GM12872 (cell line): Measurements from ENCODE around the gene UBE2V1.

Source experiments
- TF ChIP-seq, protein P1 (sequence below): IDR thresholded peaks from 3 replicates; pipeline ENCODE4 v1.5.1; 2011; ENCODE audit warnings: low read depth, mild to moderate bottlenecking, low read length, moderate library complexity; ENCODE audit not compliant: insufficient read depth

Gene UBE2V1

DNA sequence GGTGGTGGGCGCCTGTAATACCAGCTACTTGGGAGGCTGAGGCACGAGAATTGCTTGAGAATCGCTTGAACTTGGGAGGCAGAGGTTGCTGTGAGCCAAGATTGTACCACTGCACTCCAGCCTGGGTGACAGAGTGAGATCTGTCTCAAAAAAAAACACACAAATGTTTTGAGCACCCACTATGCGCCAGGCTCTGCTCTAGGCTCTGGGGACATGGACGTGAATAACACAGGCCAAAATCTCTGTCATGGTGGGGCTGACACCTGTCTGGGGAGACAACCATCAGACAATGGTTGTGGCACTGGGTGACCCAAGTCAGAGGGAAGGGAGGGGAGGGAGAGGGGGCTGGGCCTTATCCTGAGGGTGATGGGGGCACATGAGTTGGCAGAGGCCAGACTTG is 62.7 kb downstream of the UBE2V1 start:
- TF ChIP-seq, protein P1, sequence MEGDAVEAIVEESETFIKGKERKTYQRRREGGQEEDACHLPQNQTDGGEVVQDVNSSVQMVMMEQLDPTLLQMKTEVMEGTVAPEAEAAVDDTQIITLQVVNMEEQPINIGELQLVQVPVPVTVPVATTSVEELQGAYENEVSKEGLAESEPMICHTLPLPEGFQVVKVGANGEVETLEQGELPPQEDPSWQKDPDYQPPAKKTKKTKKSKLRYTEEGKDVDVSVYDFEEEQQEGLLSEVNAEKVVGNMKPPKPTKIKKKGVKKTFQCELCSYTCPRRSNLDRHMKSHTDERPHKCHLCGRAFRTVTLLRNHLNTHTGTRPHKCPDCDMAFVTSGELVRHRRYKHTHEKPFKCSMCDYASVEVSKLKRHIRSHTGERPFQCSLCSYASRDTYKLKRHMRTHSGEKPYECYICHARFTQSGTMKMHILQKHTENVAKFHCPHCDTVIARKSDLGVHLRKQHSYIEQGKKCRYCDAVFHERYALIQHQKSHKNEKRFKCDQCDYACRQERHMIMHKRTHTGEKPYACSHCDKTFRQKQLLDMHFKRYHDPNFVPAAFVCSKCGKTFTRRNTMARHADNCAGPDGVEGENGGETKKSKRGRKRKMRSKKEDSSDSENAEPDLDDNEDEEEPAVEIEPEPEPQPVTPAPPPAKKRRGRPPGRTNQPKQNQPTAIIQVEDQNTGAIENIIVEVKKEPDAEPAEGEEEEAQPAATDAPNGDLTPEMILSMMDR: no peak

DNA sequence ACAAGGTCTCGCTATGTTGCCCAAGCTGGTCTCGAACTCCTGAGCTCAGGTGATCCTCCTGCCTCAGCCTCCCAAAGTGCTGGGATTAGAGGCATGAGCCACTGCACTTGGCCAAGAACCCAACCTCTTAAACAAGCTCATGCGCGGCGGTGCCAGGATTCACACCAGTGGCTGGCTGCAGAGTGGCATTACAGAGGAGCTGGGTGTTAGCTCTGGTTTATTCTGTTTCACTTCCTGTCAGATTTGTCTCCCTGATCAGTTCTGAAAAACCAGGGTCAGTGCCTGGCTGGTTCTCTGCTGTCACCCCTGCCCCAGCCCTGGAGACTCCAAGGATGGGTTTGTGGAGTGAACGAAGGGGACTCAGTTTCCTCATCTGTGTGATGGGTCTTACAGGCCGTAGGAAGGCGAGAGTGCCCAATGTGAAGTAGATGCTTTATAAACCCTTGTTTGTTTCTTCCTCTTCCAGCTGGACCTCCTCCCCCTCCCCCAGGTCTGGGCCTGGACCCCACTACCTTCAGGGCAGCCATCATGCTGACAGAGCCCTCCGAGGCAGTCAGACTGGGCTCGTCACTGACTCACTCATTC is 63.4 kb downstream of the UBE2V1 start:
- TF ChIP-seq, protein P1: no peak

DNA sequence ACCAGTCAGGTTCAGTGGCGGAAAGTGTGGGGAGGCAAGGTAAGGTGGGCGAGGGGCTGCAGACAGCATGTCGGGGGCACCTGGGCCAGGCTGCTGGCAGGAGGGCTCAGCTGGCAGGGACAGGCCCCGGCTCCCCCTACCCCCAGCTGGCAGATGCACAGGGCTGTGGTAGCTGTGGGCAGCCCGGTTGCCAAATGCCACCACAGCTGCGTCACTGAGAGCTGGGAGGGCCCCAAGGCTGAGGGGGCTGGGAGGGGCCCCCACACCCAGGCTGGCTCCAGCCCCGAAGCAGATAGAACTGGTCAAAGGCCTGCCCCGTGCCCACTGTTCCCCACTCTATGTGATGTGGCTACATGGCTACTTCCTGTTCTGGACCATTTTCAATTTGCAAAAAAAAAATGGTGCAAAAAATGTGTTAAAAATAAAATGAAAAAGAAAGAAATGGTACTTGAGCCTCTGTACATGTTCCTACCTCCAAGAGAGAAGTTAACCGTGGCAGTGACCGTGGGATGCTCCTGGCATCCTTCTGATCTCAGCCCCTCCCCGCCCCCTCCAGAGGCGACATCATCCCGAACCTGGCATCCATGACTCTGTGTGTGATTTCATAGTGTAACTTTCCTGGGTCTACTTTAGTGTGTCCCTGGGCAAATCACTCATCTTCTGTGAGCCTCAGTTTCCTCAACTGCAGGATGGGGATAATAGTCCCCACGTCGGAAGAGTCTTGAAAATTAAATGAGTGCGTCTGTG is 64.4 kb downstream of the UBE2V1 start:
- TF ChIP-seq, protein P1: no peak

DNA sequence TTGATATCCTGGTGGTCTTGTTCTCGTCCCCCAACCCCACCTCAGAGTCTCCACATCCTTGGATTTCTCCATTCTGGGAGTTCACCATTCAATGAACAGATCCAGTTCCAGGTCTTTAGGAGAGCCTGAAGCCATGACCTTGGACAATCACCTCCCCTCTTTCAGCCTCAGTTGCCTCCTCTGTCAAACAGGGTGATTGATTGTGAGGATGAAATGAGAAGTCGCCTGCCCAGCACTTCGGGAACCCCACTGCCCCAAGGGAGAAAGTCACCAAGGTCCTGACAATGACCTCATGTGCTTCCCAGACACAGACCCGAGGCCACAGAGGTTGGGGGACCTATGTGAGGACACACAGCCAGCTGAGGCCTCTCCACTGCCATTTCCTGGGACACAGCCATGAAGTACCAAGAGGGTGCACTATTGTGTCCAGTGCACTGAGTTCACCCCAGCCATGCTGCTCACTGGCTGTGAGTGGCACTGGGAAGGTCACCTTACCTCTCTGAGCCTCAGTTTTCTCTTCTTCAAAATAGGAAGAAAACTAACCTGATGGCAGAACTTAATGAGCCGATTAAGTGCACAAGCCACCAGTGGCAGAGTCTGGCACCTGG is 68.5 kb downstream of the UBE2V1 start:
- TF ChIP-seq, protein P1: no peak

DNA sequence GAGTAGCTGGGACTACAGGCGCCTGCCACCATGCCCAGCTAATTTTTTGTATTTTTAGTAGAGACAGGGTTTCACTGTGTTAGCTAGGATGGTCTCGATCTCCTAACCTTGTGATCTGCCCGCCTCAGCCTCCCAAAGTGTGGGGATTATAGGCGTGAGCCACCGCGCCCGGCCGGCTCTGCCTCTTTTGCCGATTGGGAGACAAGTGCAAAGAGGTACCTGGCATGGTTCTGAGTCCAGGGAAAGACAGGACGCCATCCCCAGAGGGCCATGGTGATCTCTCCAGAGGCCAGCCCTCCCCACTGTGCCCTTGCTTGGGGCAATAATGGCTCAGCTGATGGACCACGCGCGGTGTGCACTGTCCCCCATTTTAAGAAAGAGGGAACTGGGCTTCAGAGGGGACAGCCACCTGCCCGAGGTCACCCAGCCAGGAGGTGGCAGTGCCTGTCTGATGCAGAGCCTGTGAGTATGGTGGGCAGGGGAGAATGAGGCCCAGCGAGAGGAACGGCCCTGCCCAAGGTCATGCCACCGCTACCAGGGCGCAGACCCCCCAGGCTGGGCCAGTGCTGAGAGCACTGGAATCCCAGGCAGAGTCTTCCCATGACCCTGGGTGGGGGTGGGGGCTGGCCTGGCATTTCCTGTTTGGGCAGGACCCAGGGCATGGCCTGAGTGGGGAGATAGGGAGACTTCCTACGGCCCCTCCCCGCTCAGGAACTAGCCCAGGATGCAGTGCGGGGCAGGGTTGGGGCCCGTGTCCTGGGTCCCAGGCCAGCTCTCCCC is 69.2 kb downstream of the UBE2V1 start:
- TF ChIP-seq, protein P1: no peak

DNA sequence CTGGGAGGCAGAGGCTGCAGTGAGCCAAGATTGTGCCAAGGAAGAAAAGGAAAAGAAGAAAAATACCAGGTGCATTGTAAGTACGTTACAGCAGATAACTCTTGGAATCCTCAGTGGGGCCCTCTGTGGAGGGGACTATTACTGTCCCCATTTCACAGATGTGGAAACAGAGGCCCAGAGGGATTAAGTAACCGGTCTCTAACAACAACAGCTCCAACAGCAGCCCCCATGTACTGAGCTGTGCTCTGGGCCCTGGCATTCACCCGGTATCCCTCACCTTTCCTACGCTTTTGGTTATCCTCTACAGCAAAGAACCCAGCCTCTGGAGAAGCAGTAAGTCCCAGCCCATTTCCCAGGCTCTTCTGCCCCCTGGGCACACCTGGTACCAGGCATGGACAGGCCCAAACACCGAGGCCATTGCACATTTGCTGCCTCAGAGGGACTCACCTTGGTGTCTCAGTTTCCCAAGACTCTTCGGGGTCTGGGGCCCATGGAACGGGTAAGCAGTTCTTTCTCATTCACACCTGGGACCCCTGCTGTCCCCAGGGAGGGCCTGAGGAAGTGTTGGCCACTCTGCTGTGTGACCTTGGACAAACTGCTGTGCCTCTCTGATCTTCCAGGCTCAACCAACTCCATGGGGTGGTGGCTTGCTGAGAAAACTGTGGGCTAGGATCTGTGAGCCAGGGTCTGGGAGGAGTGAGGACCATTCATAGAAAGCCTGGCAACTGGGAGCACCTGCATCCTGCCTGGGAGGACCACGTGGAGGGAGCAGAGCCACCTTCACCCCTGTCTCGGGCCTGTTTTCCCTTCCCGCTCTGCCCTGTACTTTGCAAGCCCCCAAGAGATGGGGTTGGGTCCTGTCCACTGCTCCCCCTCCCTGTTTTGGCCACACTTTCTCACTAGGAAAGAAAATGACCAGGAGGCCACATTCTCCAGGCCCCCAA is 70.3 kb downstream of the UBE2V1 start:
- TF ChIP-seq, protein P1: no peak
